Choroid plexus epithelial cell (primary cell): ENCODE results near the gene SETD1B.

ENCODE experiments used
- DNase-seq: peaks from one replicate; pipeline ENCODE4 v3.0.0-alpha.2; 2010; ENCODE audit warnings: low read depth
- H3K4me3 ChIP-seq: 2 replicates; pipeline ENCODE4 v1.5.1; 2011; ENCODE audit warnings: low read depth, mild to moderate bottlenecking, control low read depth, low read length, moderate library complexity
- TF ChIP-seq, protein P1 (sequence below): conservative IDR thresholded peaks from 2 replicates; pipeline ENCODE4 v1.5.1; 2011; ENCODE audit warnings: low read depth, mild to moderate bottlenecking, control low read depth, inconsistent platforms, low read length, moderate library complexity

SETD1B gene

DNA sequence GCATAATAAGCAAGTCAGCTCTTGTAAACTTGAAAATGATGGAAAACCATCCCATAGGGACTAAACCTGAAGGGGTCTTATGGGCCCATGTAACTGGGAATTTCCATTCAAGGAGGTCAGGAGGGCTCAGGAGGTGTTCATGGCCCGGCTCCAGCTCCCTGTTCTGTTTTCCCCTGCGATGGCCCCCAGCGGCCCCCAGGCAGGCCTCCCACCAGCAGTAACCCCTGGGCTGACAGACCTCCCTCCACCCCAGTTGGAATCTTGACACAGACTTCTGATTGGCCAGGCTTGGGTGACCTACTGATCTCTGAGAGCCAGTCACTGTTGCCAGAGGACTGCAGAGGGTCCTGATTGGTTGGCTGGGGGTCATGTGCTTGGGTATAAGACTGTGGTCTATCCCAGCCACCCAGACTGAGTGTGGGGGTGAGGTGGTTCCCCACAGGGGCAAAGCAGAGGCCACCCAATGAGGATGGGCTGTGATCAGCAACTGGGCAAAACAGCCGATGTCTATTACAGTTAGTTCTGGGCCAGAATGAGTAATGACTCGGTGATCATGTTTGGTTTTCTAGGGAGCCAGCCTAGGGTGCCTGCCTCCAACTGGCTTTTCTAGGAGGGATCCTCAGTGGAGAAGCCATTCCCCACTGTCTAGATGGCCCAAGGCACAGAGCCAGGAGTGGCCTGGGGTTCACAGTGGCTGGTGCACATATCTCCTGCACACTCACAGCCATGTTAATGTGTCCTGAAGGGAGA is 37.3 kb upstream of the SETD1B start:
- DNase-seq: peak; percentile 33
- H3K4me3 ChIP-seq: no peak overlapping the region
- TF ChIP-seq, protein P1, sequence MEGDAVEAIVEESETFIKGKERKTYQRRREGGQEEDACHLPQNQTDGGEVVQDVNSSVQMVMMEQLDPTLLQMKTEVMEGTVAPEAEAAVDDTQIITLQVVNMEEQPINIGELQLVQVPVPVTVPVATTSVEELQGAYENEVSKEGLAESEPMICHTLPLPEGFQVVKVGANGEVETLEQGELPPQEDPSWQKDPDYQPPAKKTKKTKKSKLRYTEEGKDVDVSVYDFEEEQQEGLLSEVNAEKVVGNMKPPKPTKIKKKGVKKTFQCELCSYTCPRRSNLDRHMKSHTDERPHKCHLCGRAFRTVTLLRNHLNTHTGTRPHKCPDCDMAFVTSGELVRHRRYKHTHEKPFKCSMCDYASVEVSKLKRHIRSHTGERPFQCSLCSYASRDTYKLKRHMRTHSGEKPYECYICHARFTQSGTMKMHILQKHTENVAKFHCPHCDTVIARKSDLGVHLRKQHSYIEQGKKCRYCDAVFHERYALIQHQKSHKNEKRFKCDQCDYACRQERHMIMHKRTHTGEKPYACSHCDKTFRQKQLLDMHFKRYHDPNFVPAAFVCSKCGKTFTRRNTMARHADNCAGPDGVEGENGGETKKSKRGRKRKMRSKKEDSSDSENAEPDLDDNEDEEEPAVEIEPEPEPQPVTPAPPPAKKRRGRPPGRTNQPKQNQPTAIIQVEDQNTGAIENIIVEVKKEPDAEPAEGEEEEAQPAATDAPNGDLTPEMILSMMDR: no peak

DNA sequence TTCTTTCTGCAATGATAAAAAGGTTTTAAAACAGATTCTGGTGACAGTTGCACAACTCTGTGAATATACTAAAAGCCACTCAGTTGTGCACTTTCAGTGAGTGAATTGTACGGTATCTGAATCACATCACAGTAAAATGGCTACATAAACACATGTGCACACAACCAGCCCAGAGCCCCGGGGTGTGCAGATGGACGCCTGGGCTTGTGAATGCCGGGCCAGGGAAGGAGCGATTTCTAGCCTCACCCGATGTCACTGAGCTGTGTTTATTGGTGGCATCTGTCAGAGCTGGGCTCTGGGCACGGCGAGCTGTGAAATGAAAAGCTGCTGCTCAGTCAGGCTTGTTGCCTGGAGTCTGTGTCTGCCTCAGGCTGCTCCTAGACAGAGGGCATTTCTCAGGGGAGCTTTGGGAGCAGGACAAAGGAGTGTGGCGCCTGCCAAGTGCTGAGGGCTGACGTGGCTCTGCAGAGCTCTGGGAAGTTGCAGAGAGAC is 36.2 kb upstream of the SETD1B start:
- H3K4me3 ChIP-seq: no peak overlapping the region
- DNase-seq: peak; percentile 57
- TF ChIP-seq, protein P1: no peak

DNA sequence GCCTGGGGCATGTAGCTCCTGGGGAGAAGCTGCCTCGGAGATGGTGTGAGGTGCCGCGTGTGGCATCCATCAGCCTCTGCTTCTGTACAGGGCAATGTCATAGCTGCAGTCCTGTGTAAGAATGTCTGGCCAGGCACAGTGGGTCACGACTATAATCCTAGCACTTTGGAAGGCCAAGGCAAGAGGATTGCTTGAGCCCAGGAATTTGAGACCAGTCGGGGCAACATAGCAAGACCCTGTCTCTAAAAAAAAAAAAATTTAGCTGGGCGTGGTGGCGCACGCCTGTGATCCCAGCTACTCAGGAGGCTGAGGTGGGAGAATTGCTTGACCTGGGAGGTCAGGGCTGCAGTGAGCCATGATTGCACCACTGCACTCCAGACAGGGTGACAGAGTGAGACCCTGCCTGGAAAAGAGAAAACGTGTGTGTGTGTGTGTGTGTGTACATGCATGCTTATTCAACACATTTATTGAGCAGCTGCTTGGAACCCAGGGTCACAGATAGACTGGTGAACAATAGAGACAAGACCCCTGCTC is 34.4 kb upstream of the SETD1B start:
- TF ChIP-seq, protein P1: no peak
- no peak for DNase-seq
- no peak overlapping the region for H3K4me3 ChIP-seq

DNA sequence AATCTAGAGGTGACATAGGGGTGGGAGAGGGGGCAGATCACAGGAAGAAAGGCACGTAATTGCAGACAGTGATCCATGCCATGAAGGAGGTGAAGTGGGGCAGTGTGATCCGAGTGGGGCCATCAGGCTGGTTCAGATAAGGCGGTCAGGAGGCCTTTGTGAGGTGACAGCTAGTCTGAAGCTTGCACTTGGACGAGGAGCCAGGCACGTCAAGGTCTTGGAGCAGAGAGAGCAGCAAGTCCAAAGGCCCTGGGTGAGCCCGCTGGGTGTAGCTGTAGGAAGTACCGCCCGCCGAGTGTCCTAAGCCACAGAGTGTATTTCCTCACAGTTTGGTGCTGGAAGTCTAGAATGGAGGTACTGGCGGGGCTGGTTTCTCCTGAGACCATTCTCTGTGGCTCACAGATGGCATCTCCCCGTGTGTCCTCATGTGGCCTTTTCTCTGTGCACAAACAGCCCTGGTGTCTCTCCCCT is 33.9 kb upstream of the SETD1B start:
- DNase-seq: no peak
- TF ChIP-seq, protein P1: no peak
- H3K4me3 ChIP-seq: no peak overlapping the region

DNA sequence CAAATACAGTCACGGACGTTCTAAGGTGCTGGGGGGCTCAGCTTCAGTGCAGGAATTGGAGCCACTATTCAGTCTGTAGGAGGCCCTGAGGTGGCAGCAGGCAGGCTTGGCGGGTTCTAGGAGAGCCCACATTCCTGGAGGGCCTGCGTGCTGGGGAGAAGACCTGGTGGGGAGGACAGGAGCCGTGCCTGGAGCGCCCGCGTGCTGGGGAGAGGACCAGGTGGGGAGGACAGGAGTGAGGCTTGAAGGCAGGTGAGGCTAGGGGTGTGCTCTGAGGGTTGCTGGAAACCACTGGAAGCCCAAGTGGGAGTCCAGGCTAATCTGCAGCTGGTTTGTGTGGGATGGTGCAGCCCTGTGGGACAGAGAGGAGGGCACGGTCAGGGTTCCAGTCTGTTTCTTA is 33.4 kb upstream of the SETD1B start:
- DNase-seq: no peak
- TF ChIP-seq, protein P1: no peak
- H3K4me3 ChIP-seq: no peak overlapping the region

DNA sequence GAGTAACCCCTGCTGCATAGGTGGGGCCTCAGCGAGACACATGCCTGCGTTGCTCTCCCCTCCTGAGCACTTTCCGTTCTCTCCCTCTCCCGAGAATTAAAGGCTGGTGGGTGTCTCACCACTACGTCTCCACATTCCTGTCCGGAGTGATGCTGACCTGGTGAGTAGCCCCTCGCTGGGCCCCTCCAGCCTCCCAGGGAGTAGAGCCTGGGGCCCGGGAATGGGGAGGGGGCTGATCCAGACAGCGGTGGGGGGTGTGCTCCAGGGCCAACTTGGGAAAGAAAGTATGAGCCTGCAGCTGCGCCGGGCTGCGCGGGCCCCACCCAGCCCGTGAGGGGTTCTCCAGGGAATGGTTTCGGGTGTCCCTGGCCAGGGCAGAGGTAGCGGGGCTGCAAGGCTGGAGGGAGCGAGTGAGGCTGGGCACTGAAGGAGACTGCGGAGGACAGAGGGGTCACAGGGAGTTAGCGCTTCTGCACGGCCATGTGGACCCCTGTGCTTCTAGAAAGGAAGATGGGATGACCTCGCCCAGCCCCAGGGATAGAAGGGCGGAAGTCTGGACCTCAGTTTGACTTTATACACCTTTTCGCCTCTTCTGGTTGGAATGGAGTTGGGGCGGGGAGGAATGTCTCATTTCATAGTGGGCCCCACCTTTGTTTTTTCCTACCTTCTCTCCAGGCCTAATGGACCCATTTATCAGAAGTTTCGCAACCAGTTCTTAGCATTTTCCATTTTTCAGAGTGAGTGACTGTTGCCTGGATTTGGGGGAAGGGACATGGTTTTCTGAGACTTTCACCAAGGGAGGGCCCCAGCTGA is 32.8 kb upstream of the SETD1B start:
- no peak for DNase-seq
- TF ChIP-seq, protein P1: no peak
- H3K4me3 ChIP-seq: no peak overlapping the region
